ENCODE data around the gene NSUN7. TPM values are rescaled to one million over a fixed set of nuclear protein-coding genes. Genes with fewer than 3 reads are reported as not detected.

NSUN7 gene
- polyA plus RNA-seq, 1 donor from 2014 or later, result 0.51 TPM

DNA sequence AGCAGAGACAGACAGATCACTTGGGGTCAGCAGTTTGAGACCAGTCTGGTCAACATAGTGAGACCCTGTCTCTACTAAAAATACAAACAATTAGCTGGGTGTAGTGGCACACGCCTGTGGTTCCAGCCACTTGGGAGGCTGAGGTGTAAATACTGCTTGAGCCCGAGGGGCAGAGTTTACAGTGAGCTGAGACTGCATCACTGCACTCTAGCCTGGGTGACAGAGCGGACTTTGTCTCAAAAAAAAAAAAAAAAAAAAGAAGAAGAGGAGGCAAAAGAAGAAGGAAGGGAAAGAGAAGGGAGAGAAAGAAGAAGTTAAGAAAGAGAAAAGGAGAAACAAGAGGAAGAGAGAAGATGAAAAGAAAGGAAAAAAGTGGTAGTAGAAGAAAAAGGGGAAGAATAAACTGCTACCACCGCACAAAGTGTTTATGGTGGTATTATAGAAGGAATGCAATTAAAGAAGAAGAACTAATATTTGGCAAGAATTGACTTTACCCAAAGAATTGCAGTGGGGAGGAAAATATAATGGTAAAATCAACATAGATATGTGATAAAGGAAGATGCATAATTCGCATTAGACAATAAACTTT, 19.6 kb upstream of the NSUN7 start:
- no peak overlapping the region for H3K4me2 ChIP-seq (ENCODE audit: low read length)
- no peaks in the 10 kb centered on the region for H3F3A ChIP-seq (ENCODE audit: insufficient read depth, low read length, poor library complexity, severe bottlenecking)
- H3K9me3 ChIP-seq (ENCODE audit: low read length), result no peaks in the 10 kb centered on the region
- no peak overlapping the region for H3K4me3 ChIP-seq (ENCODE audit: low read length)
- H3K27ac ChIP-seq (ENCODE audit: low read length), result no peak overlapping the region
- H4K20me1 ChIP-seq (ENCODE audit: insufficient read depth), result no peaks in the 10 kb centered on the region
- no peaks in the 10 kb centered on the region for H3K9me2 ChIP-seq (ENCODE audit: insufficient read depth, low read length)
- TF ChIP-seq TAF1 (IDR thresholded peaks at IDR 0.05; ENCODE audit: low read depth), result no peak
- TF ChIP-seq CTCF (IDR thresholded peaks at IDR 0.05; ENCODE audit: poor library complexity, severe bottlenecking), result no peak
- TF ChIP-seq, protein P1, sequence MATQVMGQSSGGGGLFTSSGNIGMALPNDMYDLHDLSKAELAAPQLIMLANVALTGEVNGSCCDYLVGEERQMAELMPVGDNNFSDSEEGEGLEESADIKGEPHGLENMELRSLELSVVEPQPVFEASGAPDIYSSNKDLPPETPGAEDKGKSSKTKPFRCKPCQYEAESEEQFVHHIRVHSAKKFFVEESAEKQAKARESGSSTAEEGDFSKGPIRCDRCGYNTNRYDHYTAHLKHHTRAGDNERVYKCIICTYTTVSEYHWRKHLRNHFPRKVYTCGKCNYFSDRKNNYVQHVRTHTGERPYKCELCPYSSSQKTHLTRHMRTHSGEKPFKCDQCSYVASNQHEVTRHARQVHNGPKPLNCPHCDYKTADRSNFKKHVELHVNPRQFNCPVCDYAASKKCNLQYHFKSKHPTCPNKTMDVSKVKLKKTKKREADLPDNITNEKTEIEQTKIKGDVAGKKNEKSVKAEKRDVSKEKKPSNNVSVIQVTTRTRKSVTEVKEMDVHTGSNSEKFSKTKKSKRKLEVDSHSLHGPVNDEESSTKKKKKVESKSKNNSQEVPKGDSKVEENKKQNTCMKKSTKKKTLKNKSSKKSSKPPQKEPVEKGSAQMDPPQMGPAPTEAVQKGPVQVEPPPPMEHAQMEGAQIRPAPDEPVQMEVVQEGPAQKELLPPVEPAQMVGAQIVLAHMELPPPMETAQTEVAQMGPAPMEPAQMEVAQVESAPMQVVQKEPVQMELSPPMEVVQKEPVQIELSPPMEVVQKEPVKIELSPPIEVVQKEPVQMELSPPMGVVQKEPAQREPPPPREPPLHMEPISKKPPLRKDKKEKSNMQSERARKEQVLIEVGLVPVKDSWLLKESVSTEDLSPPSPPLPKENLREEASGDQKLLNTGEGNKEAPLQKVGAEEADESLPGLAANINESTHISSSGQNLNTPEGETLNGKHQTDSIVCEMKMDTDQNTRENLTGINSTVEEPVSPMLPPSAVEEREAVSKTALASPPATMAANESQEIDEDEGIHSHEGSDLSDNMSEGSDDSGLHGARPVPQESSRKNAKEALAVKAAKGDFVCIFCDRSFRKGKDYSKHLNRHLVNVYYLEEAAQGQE (IDR thresholded peaks at IDR 0.05; ENCODE audit: borderline replicate concordance), result no peak
- TF ChIP-seq EZH2 (IDR thresholded peaks at IDR 0.05; ENCODE audit: borderline replicate concordance, insufficient read depth, low read length, poor library complexity, severe bottlenecking), result no peak
- no peak for TF ChIP-seq RAD21 (conservative IDR thresholded peaks at IDR 0.05)
- no peak for TF ChIP-seq SMC3 (conservative IDR thresholded peaks at IDR 0.05; ENCODE audit: poor library complexity)
- no peak for TF ChIP-seq EP300 (conservative IDR thresholded peaks at IDR 0.05; ENCODE audit: poor library complexity, severe bottlenecking)
- no peak for TF ChIP-seq MXI1 (conservative IDR thresholded peaks at IDR 0.05; ENCODE audit: poor library complexity, severe bottlenecking)
- no peak for TF ChIP-seq POLR2AphosphoS5 (IDR thresholded peaks at IDR 0.05)
- H3K9ac ChIP-seq (ENCODE audit: low read length), result no peak overlapping the region
- H2AFZ ChIP-seq (ENCODE audit: low read depth, low read length), result no peak overlapping the region
- H3K79me2 ChIP-seq (replicated peaks; ENCODE audit: insufficient read depth, low read length), result no peaks in the 10 kb centered on the region
- no peaks in the 10 kb centered on the region for H3K27me3 ChIP-seq (ENCODE audit: insufficient read depth, low read depth, low read length)
- no peaks in the 10 kb centered on the region for H3K36me3 ChIP-seq (ENCODE audit: insufficient read depth, low read length)

GRCh38 chr4:40731361-40731760, 18.4 kb upstream of the NSUN7 start:
- Histone ChIP-seq H3K27me3 (ENCODE audit: insufficient read depth, low read depth, low read length) (no peaks in the 10 kb centered on the region), H3F3A (ENCODE audit: insufficient read depth, low read length, poor library complexity, severe bottlenecking) (no peaks in the 10 kb centered on the region), H3K36me3 (ENCODE audit: insufficient read depth, low read length) (no peaks in the 10 kb centered on the region), H3K9ac (ENCODE audit: low read length) (no peak overlapping the region), H2AFZ (ENCODE audit: low read depth, low read length) (no peak overlapping the region), H3K27ac (ENCODE audit: low read length) (no peak overlapping the region), H3K79me2 (replicated peaks; ENCODE audit: insufficient read depth, low read length) (no peaks in the 10 kb centered on the region), H3K9me2 (ENCODE audit: insufficient read depth, low read length) (no peaks in the 10 kb centered on the region), H3K4me2 (ENCODE audit: low read length) (no peak overlapping the region), H3K4me3 (ENCODE audit: low read length) (no peak overlapping the region), H3K9me3 (ENCODE audit: low read length) (no peaks in the 10 kb centered on the region), H4K20me1 (ENCODE audit: insufficient read depth) (no peaks in the 10 kb centered on the region)
- TF ChIP-seq, protein P1 (IDR thresholded peaks at IDR 0.05; ENCODE audit: borderline replicate concordance), result no peak
- TF ChIP-seq RAD21 (conservative IDR thresholded peaks at IDR 0.05) (no peak), POLR2AphosphoS5 (IDR thresholded peaks at IDR 0.05) (no peak), TAF1 (IDR thresholded peaks at IDR 0.05; ENCODE audit: low read depth) (no peak), MXI1 (conservative IDR thresholded peaks at IDR 0.05; ENCODE audit: poor library complexity, severe bottlenecking) (no peak), SMC3 (conservative IDR thresholded peaks at IDR 0.05; ENCODE audit: poor library complexity) (no peak), EP300 (conservative IDR thresholded peaks at IDR 0.05; ENCODE audit: poor library complexity, severe bottlenecking) (no peak), CTCF (IDR thresholded peaks at IDR 0.05; ENCODE audit: poor library complexity, severe bottlenecking) (no peak), EZH2 (IDR thresholded peaks at IDR 0.05; ENCODE audit: borderline replicate concordance, insufficient read depth, low read length, poor library complexity, severe bottlenecking) (no peak)

All from neural cell (in vitro differentiated cells).